ENCODE measurements around the gene ENTPD2.

- TF ChIP-seq EZH2 (IDR thresholded peaks at IDR 0.05) (no peak), POLR2AphosphoS5 (IDR thresholded peaks at IDR 0.05; ENCODE audit: low read depth, low read length) (no peak), SIN3A (IDR thresholded peaks at IDR 0.05; ENCODE audit: low read depth) (no peak), RAD21 (IDR thresholded peaks at IDR 0.05; ENCODE audit: low read depth) (no peak), POLR2A (IDR thresholded peaks at IDR 0.05; ENCODE audit: borderline replicate concordance, extremely low read depth, insufficient read depth, insufficient read length) (no peak), SP1 (IDR thresholded peaks at IDR 0.05; ENCODE audit: low read depth) (no peak), JUND (IDR thresholded peaks at IDR 0.05) (no peak), ELF1 (IDR thresholded peaks at IDR 0.05; ENCODE audit: borderline replicate concordance, low read depth) (no peak), REST (IDR thresholded peaks at IDR 0.05; ENCODE audit: low read depth) (no peak), YY1 (IDR thresholded peaks at IDR 0.05; ENCODE audit: extremely low read depth, insufficient replicate concordance, low read depth, low read length) (no peak)
- TF ChIP-seq, protein P1, sequence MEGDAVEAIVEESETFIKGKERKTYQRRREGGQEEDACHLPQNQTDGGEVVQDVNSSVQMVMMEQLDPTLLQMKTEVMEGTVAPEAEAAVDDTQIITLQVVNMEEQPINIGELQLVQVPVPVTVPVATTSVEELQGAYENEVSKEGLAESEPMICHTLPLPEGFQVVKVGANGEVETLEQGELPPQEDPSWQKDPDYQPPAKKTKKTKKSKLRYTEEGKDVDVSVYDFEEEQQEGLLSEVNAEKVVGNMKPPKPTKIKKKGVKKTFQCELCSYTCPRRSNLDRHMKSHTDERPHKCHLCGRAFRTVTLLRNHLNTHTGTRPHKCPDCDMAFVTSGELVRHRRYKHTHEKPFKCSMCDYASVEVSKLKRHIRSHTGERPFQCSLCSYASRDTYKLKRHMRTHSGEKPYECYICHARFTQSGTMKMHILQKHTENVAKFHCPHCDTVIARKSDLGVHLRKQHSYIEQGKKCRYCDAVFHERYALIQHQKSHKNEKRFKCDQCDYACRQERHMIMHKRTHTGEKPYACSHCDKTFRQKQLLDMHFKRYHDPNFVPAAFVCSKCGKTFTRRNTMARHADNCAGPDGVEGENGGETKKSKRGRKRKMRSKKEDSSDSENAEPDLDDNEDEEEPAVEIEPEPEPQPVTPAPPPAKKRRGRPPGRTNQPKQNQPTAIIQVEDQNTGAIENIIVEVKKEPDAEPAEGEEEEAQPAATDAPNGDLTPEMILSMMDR (IDR thresholded peaks at IDR 0.05 in 2 of 3, conservative IDR thresholded peaks at IDR 0.05 in 1 of 3; ENCODE audit: borderline replicate concordance in 1 of 3, insufficient read depth in 1 of 3, low read depth in 2 of 3, low read length in 2 of 3), result no peak
- TF ChIP-seq, protein P2, sequence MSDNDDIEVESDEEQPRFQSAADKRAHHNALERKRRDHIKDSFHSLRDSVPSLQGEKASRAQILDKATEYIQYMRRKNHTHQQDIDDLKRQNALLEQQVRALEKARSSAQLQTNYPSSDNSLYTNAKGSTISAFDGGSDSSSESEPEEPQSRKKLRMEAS (IDR thresholded peaks at IDR 0.05), result no peak
- TF ChIP-seq, protein P3, sequence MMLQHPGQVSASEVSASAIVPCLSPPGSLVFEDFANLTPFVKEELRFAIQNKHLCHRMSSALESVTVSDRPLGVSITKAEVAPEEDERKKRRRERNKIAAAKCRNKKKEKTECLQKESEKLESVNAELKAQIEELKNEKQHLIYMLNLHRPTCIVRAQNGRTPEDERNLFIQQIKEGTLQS (IDR thresholded peaks at IDR 0.05), result no peak
Measured at GRCh38 chr9:137045294-137046087, 8.4 kb downstream of the ENTPD2 start.

All from HCT116 (cell line).